Aorta (tissue), 5 donors: ENCODE measurements around the gene PIP4K2A. TPM values are rescaled to one million over a fixed set of nuclear protein-coding genes. Genes with fewer than 3 reads are reported as not detected.
"Not testable (repeated sequence)": the region's sequence is repeated elsewhere in the genome, so short reads cannot be mapped to it uniquely, and the experiment has no call there.

Source experiments
- ATAC-seq: fragments of 200-7000 bp; cut with Tn5 transposase; one replicate; pipeline ENCODE4 v1.9.1; 2022; ENCODE audit warnings: moderate library complexity; ENCODE audit not compliant: low FRiP score
- DNase-seq, 2 donors: peaks; one replicate each; pipeline ENCODE4 v3.0.0-alpha.2; 2020
- H3K27ac ChIP-seq, 2 donors: one replicate each; pipeline ENCODE4 v1.5.1; 2013; ENCODE audit warnings: low read length in 2 of 2, mild to moderate bottlenecking in 2 of 2, moderate library complexity in 2 of 2, control low read depth in 1 of 2, inconsistent platforms in 1 of 2, low read depth in 1 of 2
- H3K27me3 ChIP-seq, 2 donors: one replicate each; pipeline ENCODE4 v1.6.1; 2013; ENCODE audit warnings: control low read depth in 1 of 2, low read length in 1 of 2, mild to moderate bottlenecking in 1 of 2, moderate library complexity in 1 of 2; ENCODE audit not compliant: insufficient read depth in 2 of 2, control insufficient read depth in 1 of 2
- H3K36me3 ChIP-seq, 2 donors: one replicate each; pipeline ENCODE4 v1.6.1; 2013; ENCODE audit warnings: control low read depth in 1 of 2, low read length in 1 of 2, mild to moderate bottlenecking in 1 of 2; ENCODE audit not compliant: insufficient read depth in 2 of 2, control insufficient read depth in 1 of 2
- H3K4me1 ChIP-seq, 2 donors: one replicate each; pipeline ENCODE4 v1.6.1; 2013; ENCODE audit warnings: low read length in 2 of 2, control low read depth in 1 of 2, mild to moderate bottlenecking in 1 of 2, moderate library complexity in 1 of 2; ENCODE audit not compliant: insufficient read depth in 2 of 2, control insufficient read depth in 1 of 2
- H3K4me3 ChIP-seq, 2 donors: one replicate each; pipeline ENCODE4 v1.5.1; 2013; ENCODE audit warnings: low read length in 2 of 2, control low read depth in 1 of 2, mild to moderate bottlenecking in 1 of 2
- H3K9me3 ChIP-seq: one replicate; pipeline ENCODE4 v1.6.1; 2013; ENCODE audit warnings: mild to moderate bottlenecking, low read length; ENCODE audit not compliant: control insufficient read depth
- WGBS, 2 donors: extraction: QIAGEN DNeasy Blood & Tissue Kit; methylation state at CpG; one replicate each; pipeline ENCODE4 v1.1.7; 2013; 5-methylcytosine and 5-hydroxymethylcytosine counted together
- intact Hi-C, 2 donors: fragments of 100-400 bp; cut with DNase I; formaldehyde crosslinking; loops; one replicate each; pipeline versions ENCODE4 v1.14.2 to v1.15.0; 2022
- polyA plus RNA-seq, 2 donors: library from polyadenylated mRNA; stranded (reverse); fragments of 200-250 nt; gene quantifications; one replicate each; pipeline ENCODE4 v1.2.3, GENCODE V29; 2013
- total RNA-seq, 2 donors: library from RNA; stranded (reverse); fragmentation: NEBNext Ultra II Directional; extraction: Animal tissue kit (Norgen Biotek cat#: 25700); gene quantifications; one replicate each; pipeline ENCODE4 v1.2.1, GENCODE V29; 2021
- donor health status: healthy with polysubstance abuse.
- donor health status: Bipolar disorder and iron deficiency.
- donor health status: DM: no; HTN: no; CAD: no.
- donor health status: DM: no; HTN: no; CAD: no.
- donor health status: DM: yes; HTN: yes; CAD: no.

The PIP4K2A gene
- total and polyA plus RNA-seq, 4 donors: 24.2 to 90.3 (median 53.6) TPM

- Histone ChIP-seq H3K27ac (no peak overlapping the region), H3K9me3 (no peaks in the 10 kb centered on the region), H3K4me1 (no peaks in the 10 kb centered on the region), H3K4me3 (no peak overlapping the region), H3K27me3 (no peaks in the 10 kb centered on the region), H3K36me3 (no peaks in the 10 kb centered on the region)
- 16 to 21% methylated on average over 7 of the region's 7 CpGs for WGBS, 2 donors
- intact Hi-C loops: no loop called here
- DNase-seq (no peak), ATAC-seq (no peak)
These were observed 213.6 kb downstream of the PIP4K2A start for GRCh38 chr10:22500656-22501340.

- H3K36me3 ChIP-seq, H3K4me3 ChIP-seq, H3K27ac ChIP-seq, H3K9me3 ChIP-seq, H3K4me1 ChIP-seq, intact Hi-C loops, H3K27me3 ChIP-seq, DNase-seq, ATAC-seq: not testable (repeated sequence)
- WGBS, 2 donors: 94 to 96% methylated on average over 2 of the region's 2 CpGs
These were observed 214.4 kb downstream of the PIP4K2A start for GRCh38 chr10:22499973-22500372.

GRCh38 chr10:22495396-22495795 lies 219.0 kb downstream of the PIP4K2A start:
- ATAC-seq (no peak), DNase-seq (no peak)
- H3K4me1 ChIP-seq: no peaks in the 10 kb centered on the region
- H3K27me3 ChIP-seq: no peaks in the 10 kb centered on the region
- H3K36me3 ChIP-seq: no peaks in the 10 kb centered on the region
- WGBS, 2 donors: 87 to 91% methylated on average over 3 of the region's 3 CpGs
- no peak overlapping the region for H3K27ac ChIP-seq
- intact Hi-C loops: no loop called here
- H3K4me3 ChIP-seq: no peak overlapping the region
- H3K9me3 ChIP-seq: no peaks in the 10 kb centered on the region

- no peaks in the 10 kb centered on the region for H3K4me1 ChIP-seq
- WGBS, 2 donors: 72 to 73% methylated on average over 3 of the region's 3 CpGs
- no peaks in the 10 kb centered on the region for H3K9me3 ChIP-seq
- H3K27me3 ChIP-seq: no peaks in the 10 kb centered on the region
- intact Hi-C loops: no loop called here
- no peak overlapping the region for H3K27ac ChIP-seq
- ATAC-seq: no peak
- H3K4me3 ChIP-seq: no peak overlapping the region
- no peak for DNase-seq
- H3K36me3 ChIP-seq: no peaks in the 10 kb centered on the region
These were observed 220.4 kb downstream of the PIP4K2A start for GRCh38 chr10:22494007-22494406.

- H3K36me3 ChIP-seq: no peaks in the 10 kb centered on the region
- WGBS, 2 donors: 82 to 83% methylated on average over 2 of the region's 2 CpGs
- H3K9me3 ChIP-seq: peaks cover 1% of the 10 kb centered on the region
- H3K27me3 ChIP-seq: no peaks in the 10 kb centered on the region
- intact Hi-C loops: no loop called here
- no peak overlapping the region for H3K4me3 ChIP-seq
- no peaks in the 10 kb centered on the region for H3K4me1 ChIP-seq
- DNase-seq (no peak), ATAC-seq (no peak)
- H3K27ac ChIP-seq: no peak overlapping the region
These were observed 222.3 kb downstream of the PIP4K2A start for GRCh38 chr10:22491931-22492615.

- H3K36me3 ChIP-seq: no peaks in the 10 kb centered on the region
- DNase-seq: no peak
- WGBS, 2 donors: 95 to 98% methylated on average over 3 of the region's 3 CpGs
- no peaks in the 10 kb centered on the region for H3K27me3 ChIP-seq
- no peak overlapping the region for H3K4me3 ChIP-seq
- intact Hi-C loops: no loop called here
- peaks cover 1% of the 10 kb centered on the region for H3K9me3 ChIP-seq
- H3K4me1 ChIP-seq: no peaks in the 10 kb centered on the region
- no peak for ATAC-seq
- H3K27ac ChIP-seq: no peak overlapping the region
These were observed 222.9 kb downstream of the PIP4K2A start for GRCh38 chr10:22491480-22491879.

- 94% methylated on average over 3 of the region's 3 CpGs for whole genome bisulfite sequencing, 2 donors
- no peak for DNase-seq
- Histone ChIP-seq H3K36me3 (no peaks in the 10 kb centered on the region), H3K27ac (no peak overlapping the region), H3K9me3 (peaks cover 1% of the 10 kb centered on the region), H3K27me3 (no peaks in the 10 kb centered on the region), H3K4me3 (no peak overlapping the region), H3K4me1 (no peaks in the 10 kb centered on the region)
- no peak for ATAC-seq
- intact Hi-C loops: no loop called here
These were observed 224.4 kb downstream of the PIP4K2A start for GRCh38 chr10:22489975-22490374.

- ATAC-seq (no peak), DNase-seq (no peak)
- H3K27me3 ChIP-seq: no peaks in the 10 kb centered on the region
- intact Hi-C loops: no loop called here
- H3K36me3 ChIP-seq: no peaks in the 10 kb centered on the region
- peaks cover 1% of the 10 kb centered on the region for H3K9me3 ChIP-seq
- no peak overlapping the region for H3K4me3 ChIP-seq
- no peak overlapping the region for H3K27ac ChIP-seq
- 73 to 75% methylated on average over 4 of the region's 4 CpGs for WGBS, 2 donors
- no peaks in the 10 kb centered on the region for H3K4me1 ChIP-seq
These were observed 224.9 kb downstream of the PIP4K2A start for GRCh38 chr10:22489467-22489866.

GRCh38 chr10:22486431-22486830 lies 227.9 kb downstream of the PIP4K2A start:
- Histone ChIP-seq H3K36me3 (no peaks in the 10 kb centered on the region), H3K9me3 (peaks cover 1% of the 10 kb centered on the region), H3K4me1 (no peaks in the 10 kb centered on the region), H3K4me3 (no peak overlapping the region), H3K27me3 (no peaks in the 10 kb centered on the region), H3K27ac (no peak overlapping the region)
- 38 to 60% methylated on average over 1 of the region's 1 CpG for WGBS, 2 donors
- intact Hi-C loops: no loop called here
- no peak for DNase-seq
- no peak for ATAC-seq
